ENCODE data around the gene KCNQ2. TPM values are rescaled to one million over a fixed set of nuclear protein-coding genes. Genes with fewer than 3 reads are reported as not detected.

Gene KCNQ2
- total and polyA plus RNA-seq, 4 donors = not detected

DNA sequence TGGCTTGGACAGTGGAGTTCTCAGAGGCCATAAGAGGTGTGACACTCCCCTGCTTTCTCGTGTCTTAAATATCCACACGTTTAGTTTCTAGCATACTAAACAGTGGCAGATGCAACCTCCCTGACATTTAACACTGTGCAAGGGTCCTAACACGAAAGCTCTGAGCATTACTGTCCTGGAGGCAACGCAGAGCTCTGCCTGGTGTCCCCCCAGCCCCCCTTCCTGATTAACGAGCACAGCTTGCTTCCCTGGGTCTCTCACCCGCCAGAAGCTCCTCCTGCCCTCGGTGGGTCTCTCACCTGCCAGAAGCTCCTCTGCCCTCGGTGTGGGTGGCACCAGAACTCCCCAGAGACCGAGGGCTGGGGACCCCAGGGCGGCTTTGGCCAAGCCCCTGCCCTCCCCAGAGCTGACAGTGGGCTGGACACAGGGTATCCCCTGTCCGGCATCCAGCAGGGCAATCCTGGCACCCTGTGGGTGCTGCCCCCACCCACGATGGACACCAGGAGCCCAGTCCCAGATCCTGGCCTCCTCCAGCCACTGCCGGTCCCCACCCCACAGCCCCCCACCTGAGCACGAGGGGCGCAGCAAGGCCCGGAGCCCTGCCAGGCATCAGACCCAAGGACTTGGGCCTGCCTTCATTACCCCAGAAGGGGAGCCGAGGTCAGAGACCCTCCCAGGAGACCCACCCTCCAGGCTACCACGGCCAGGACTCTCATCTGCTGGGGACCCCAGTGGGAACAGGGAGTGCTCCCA, 12.4 kb upstream of the KCNQ2 start:
- TF ChIP-seq HNF4A (conservative IDR thresholded peaks at IDR 0.05) (no peak), EGR1 (IDR thresholded peaks at IDR 0.05; ENCODE audit: low read depth in 2 of 2) (no peak), RXRA (IDR thresholded peaks at IDR 0.05) (no peak), RAD21 (IDR thresholded peaks at IDR 0.05) (no peak), HNF4G (IDR thresholded peaks at IDR 0.05) (no peak), TAF1 (conservative IDR thresholded peaks at IDR 0.05) (no peak), JUND (IDR thresholded peaks at IDR 0.05) (no peak), NR2F2 (IDR thresholded peaks at IDR 0.05) (no peak), YY1 (IDR thresholded peaks at IDR 0.05) (no peak), GABPA (IDR thresholded peaks at IDR 0.05 in 1 of 2, conservative IDR thresholded peaks at IDR 0.05 in 1 of 2) (no peak), FOXA2 (IDR thresholded peaks at IDR 0.05) (no peak), ZBTB33 (IDR thresholded peaks at IDR 0.05) (no peak), FOXA1 (IDR thresholded peaks at IDR 0.05) (no peak), SP1 (IDR thresholded peaks at IDR 0.05) (no peak)
- TF ChIP-seq, protein P1, sequence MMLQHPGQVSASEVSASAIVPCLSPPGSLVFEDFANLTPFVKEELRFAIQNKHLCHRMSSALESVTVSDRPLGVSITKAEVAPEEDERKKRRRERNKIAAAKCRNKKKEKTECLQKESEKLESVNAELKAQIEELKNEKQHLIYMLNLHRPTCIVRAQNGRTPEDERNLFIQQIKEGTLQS (IDR thresholded peaks at IDR 0.05) = no peak
- TF ChIP-seq, protein P2, sequence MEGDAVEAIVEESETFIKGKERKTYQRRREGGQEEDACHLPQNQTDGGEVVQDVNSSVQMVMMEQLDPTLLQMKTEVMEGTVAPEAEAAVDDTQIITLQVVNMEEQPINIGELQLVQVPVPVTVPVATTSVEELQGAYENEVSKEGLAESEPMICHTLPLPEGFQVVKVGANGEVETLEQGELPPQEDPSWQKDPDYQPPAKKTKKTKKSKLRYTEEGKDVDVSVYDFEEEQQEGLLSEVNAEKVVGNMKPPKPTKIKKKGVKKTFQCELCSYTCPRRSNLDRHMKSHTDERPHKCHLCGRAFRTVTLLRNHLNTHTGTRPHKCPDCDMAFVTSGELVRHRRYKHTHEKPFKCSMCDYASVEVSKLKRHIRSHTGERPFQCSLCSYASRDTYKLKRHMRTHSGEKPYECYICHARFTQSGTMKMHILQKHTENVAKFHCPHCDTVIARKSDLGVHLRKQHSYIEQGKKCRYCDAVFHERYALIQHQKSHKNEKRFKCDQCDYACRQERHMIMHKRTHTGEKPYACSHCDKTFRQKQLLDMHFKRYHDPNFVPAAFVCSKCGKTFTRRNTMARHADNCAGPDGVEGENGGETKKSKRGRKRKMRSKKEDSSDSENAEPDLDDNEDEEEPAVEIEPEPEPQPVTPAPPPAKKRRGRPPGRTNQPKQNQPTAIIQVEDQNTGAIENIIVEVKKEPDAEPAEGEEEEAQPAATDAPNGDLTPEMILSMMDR (IDR thresholded peaks at IDR 0.05; ENCODE audit: low read depth, low read length, missing input control) = no peak
- TF ChIP-seq, protein P3, sequence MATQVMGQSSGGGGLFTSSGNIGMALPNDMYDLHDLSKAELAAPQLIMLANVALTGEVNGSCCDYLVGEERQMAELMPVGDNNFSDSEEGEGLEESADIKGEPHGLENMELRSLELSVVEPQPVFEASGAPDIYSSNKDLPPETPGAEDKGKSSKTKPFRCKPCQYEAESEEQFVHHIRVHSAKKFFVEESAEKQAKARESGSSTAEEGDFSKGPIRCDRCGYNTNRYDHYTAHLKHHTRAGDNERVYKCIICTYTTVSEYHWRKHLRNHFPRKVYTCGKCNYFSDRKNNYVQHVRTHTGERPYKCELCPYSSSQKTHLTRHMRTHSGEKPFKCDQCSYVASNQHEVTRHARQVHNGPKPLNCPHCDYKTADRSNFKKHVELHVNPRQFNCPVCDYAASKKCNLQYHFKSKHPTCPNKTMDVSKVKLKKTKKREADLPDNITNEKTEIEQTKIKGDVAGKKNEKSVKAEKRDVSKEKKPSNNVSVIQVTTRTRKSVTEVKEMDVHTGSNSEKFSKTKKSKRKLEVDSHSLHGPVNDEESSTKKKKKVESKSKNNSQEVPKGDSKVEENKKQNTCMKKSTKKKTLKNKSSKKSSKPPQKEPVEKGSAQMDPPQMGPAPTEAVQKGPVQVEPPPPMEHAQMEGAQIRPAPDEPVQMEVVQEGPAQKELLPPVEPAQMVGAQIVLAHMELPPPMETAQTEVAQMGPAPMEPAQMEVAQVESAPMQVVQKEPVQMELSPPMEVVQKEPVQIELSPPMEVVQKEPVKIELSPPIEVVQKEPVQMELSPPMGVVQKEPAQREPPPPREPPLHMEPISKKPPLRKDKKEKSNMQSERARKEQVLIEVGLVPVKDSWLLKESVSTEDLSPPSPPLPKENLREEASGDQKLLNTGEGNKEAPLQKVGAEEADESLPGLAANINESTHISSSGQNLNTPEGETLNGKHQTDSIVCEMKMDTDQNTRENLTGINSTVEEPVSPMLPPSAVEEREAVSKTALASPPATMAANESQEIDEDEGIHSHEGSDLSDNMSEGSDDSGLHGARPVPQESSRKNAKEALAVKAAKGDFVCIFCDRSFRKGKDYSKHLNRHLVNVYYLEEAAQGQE (IDR thresholded peaks at IDR 0.05) = no peak
- H3K9me3 ChIP-seq (ENCODE audit: control insufficient read depth in 4 of 4, low read length in 3 of 4) = peaks cover 0 to 2% (median 0%) of the 10 kb centered on the region in 4 donors
- peaks cover 0 to 6% (median 0%) of the 10 kb centered on the region in 4 donors for H3K4me1 ChIP-seq (ENCODE audit: control insufficient read depth in 4 of 4, insufficient read depth in 4 of 4, low read length in 3 of 4)
- no peak overlapping the region for H3K9ac ChIP-seq (ENCODE audit: low read depth in 1 of 2, low read length in 2 of 2)
- DNase-seq (ENCODE audit: low spot score) = no peak
- H3K27ac ChIP-seq (ENCODE audit: low read depth in 1 of 2, low read length in 2 of 2) = no peak overlapping the region
- H3K27me3 ChIP-seq (ENCODE audit: control insufficient read depth in 4 of 4, insufficient read depth in 4 of 4, low read length in 3 of 4) = peaks cover 2 to 11% (median 6%) of the 10 kb centered on the region in 4 donors
- no peaks in the 10 kb centered on the region for H3K36me3 ChIP-seq (ENCODE audit: control insufficient read depth in 4 of 4, insufficient read depth in 3 of 4, low read depth in 1 of 4, low read length in 3 of 4)
- WGBS = 59% methylated on average over 18 of the region's 18 CpGs
- H3K4me3 ChIP-seq (ENCODE audit: low read depth in 1 of 3, low read length in 3 of 3) = no peak overlapping the region
